Mucosa of rectum (tissue), 2 donors: ENCODE data around the gene PTPRD.

ENCODE experiments used
- H3K27ac ChIP-seq, 2 donors: one replicate each; pipeline ENCODE4 v1.7.0; 2013; ENCODE audit warnings: inconsistent platforms in 2 of 2, low read depth in 2 of 2, low read length in 2 of 2
- H3K27me3 ChIP-seq, 2 donors: one replicate each; pipeline ENCODE4 v1.7.0; 2013; ENCODE audit warnings: low read length in 2 of 2; ENCODE audit not compliant: control insufficient read depth in 2 of 2, insufficient read depth in 2 of 2
- H3K36me3 ChIP-seq, 2 donors: one replicate each; pipeline ENCODE4 v1.7.0; 2013; ENCODE audit warnings: low read length in 2 of 2; ENCODE audit not compliant: control insufficient read depth in 2 of 2, insufficient read depth in 2 of 2
- H3K4me1 ChIP-seq, 2 donors: one replicate each; pipeline ENCODE4 v1.7.0; 2013; ENCODE audit warnings: low read length in 2 of 2, mild to moderate bottlenecking in 1 of 2; ENCODE audit not compliant: control insufficient read depth in 2 of 2, insufficient read depth in 2 of 2
- H3K4me3 ChIP-seq, 2 donors: one replicate each; pipeline ENCODE4 v1.7.0; 2013; ENCODE audit warnings: low read length in 2 of 2
- H3K9ac ChIP-seq, 2 donors: one replicate each; pipeline ENCODE4 v1.7.0; 2013; ENCODE audit warnings: low read length in 2 of 2, low read depth in 1 of 2, mild to moderate bottlenecking in 1 of 2
- H3K9me3 ChIP-seq, 2 donors: one replicate each; pipeline ENCODE4 v1.7.0; 2013; ENCODE audit warnings: low read length in 2 of 2; ENCODE audit not compliant: control insufficient read depth in 2 of 2
- donor health status: healthy.
- donor health status: Normal muscosa, but diverticular disease.

Gene PTPRD

DNA sequence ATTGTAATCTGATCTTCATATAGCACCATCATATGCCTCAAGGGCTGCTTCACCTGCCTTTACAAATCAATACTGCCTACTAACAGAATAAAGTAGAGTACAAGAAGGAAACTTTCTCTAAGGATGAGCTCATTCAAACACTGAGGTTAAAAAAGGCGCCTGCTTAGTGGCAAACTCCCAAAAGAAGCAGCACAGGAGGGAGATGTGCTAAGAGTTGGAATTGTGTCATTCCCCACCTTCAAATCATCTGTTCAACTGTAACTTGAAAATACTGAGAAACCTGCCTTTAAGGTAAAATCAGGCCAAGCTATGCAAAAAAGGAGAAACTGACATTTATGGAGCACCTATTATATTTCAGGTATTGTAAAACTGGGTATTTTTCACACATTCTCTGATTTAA, 560.6 kb downstream of the PTPRD start:
- H3K36me3 ChIP-seq: no peaks in the 10 kb centered on the region
- H3K9ac ChIP-seq: no peak overlapping the region
- H3K27me3 ChIP-seq: peaks cover 0 to 1% of the 10 kb centered on the region in 2 donors
- H3K9me3 ChIP-seq: no peaks in the 10 kb centered on the region
- no peaks in the 10 kb centered on the region for H3K4me1 ChIP-seq
- no peak overlapping the region for H3K4me3 ChIP-seq
- no peak overlapping the region for H3K27ac ChIP-seq

DNA sequence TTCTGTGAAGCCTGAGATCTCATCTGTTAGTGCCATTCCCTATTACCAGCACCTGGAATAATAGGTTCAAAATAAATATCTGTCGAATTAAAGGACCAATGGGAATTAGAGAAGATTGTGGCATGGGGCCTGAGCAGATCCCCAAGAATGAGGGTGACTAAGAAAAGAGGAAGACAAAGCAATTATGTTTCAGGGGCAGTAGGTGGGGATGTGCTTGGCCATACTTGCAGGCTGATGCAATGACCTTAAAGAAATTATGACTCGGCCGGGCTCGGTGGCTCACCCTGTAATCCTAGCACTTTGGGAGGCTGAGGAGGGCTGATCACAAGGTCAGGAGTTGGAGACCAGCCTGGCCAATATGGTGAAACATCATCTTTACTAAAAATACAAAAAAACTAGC, 562.8 kb downstream of the PTPRD start:
- Histone ChIP-seq H3K4me1 (no peaks in the 10 kb centered on the region), H3K36me3 (no peaks in the 10 kb centered on the region), H3K4me3 (no peak overlapping the region), H3K9ac (no peak overlapping the region), H3K27me3 (peaks cover 0 to 1% of the 10 kb centered on the region in 2 donors), H3K27ac (no peak overlapping the region), H3K9me3 (no peaks in the 10 kb centered on the region)

DNA sequence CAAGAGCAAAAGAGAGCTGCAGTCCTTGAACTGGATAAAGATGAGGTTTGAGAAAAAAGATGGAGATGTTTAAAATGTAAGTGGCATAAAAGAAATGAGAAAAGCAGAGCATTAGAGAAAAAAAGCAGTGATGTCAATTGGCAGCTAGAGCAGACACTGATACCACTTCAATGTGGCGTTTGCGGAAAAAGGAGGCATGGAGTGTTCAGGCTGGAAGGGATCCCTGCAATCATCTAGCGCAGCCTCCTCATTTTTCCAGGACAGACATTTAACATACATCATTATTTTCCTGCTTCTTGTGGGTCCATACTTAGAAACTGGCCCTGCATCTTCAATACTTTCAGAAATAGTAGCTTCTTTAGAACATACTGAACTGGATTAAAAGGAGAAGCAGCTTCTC, 563.8 kb downstream of the PTPRD start:
- H3K36me3 ChIP-seq: no peaks in the 10 kb centered on the region
- H3K27ac ChIP-seq: no peak overlapping the region
- no peaks in the 10 kb centered on the region for H3K9me3 ChIP-seq
- H3K9ac ChIP-seq: no peak overlapping the region
- H3K4me3 ChIP-seq: no peak overlapping the region
- H3K4me1 ChIP-seq: no peaks in the 10 kb centered on the region
- peaks cover 0 to 1% of the 10 kb centered on the region in 2 donors for H3K27me3 ChIP-seq

DNA sequence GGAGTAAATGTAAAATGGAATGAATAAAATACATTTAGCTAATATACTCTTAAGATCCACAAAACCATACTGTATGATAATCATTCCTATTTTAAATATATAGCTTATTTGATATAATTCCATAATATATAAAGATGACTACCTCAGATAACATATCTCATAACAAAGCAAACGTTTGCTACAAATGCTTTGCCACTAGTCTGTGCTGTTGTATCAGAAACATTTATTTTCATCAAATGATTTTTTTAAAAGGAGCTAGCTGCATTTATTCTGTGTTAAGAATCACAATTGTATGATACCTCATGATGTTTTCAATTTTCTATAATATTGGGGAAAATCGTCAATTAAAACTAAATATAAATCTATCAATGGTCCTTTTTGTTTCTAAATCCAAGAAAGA, 567.2 kb downstream of the PTPRD start:
- Histone ChIP-seq H3K27me3 (peaks cover 0 to 1% of the 10 kb centered on the region in 2 donors), H3K36me3 (no peaks in the 10 kb centered on the region)

DNA sequence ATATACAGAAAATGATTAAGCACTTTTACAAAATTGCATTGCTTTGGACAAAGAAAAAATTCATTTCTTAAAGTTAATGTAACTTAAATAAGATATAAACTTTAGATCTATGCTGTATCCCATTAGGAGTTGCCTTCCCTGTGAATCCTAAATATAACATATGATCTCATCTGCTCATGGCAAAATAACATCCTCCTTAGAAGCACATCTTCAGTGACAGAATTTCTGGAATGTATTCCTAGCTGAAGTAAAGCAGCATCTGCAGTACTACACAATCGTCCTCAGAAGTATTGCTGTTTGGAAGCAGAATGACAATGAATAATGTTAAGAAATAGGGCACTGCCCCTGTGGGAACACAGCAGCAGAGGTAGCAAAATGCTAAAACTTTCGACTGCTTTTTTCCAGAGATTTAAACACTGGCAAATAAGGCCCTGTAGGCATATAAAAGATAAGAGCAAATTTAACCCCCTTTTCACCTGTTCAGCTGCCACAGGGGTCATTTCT, 571.0 kb downstream of the PTPRD start:
- H3K27ac ChIP-seq: no peak overlapping the region
- no peaks in the 10 kb centered on the region for H3K9me3 ChIP-seq
- H3K4me3 ChIP-seq: no peak overlapping the region
- no peak overlapping the region for H3K9ac ChIP-seq
- no peaks in the 10 kb centered on the region for H3K27me3 ChIP-seq
- no peaks in the 10 kb centered on the region for H3K36me3 ChIP-seq
- no peaks in the 10 kb centered on the region for H3K4me1 ChIP-seq

More for the DNA sequence above, 567.2 kb downstream of the PTPRD start:
- Histone ChIP-seq H3K9me3 (no peaks in the 10 kb centered on the region), H3K4me3 (no peak overlapping the region), H3K9ac (no peak overlapping the region), H3K27ac (no peak overlapping the region), H3K4me1 (no peaks in the 10 kb centered on the region)

DNA sequence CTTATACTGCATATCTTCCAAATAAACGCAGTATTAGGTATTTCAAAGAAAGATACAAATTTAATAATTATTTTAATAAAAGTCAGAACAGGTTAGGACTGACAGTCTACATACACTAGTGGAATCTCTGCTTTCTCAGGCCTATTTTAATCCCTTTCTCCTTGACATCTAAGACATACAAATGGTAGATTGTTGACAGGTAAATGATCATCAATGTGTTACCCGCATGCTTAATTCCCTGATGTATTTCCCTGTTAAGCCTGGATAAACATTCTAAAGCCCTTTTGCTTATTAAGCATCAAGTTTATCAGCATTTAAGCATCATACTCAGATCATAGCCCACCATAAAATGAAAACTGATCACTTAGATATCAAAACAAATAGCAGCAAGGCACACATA, 576.7 kb downstream of the PTPRD start:
- Histone ChIP-seq H3K27ac (no peak overlapping the region), H3K27me3 (no peaks in the 10 kb centered on the region), H3K4me3 (no peak overlapping the region), H3K9ac (no peak overlapping the region), H3K9me3 (no peaks in the 10 kb centered on the region), H3K4me1 (no peaks in the 10 kb centered on the region), H3K36me3 (no peaks in the 10 kb centered on the region)

DNA sequence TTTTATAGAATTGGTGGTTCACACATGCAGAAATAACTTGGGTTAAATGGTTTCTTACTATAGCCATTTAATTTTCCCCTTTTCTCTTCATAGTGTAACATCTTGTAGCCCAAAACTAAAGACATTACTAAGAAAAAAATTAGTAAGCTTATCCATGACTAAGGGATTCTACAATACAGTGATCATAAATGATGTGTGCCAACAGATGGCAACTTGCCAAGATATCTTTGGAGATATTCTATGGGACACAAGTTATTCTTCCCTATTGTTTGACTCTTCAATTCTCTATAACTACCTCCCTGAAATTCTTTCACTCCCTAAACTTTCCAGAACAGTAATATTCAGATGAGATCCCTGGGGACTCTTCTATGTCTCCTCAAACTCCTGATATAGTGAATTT, 580.6 kb downstream of the PTPRD start:
- H3K9ac ChIP-seq: no peak overlapping the region
- no peak overlapping the region for H3K4me3 ChIP-seq
- H3K36me3 ChIP-seq: no peaks in the 10 kb centered on the region
- no peaks in the 10 kb centered on the region for H3K27me3 ChIP-seq
- no peaks in the 10 kb centered on the region for H3K9me3 ChIP-seq
- no peaks in the 10 kb centered on the region for H3K4me1 ChIP-seq
- no peak overlapping the region for H3K27ac ChIP-seq

DNA sequence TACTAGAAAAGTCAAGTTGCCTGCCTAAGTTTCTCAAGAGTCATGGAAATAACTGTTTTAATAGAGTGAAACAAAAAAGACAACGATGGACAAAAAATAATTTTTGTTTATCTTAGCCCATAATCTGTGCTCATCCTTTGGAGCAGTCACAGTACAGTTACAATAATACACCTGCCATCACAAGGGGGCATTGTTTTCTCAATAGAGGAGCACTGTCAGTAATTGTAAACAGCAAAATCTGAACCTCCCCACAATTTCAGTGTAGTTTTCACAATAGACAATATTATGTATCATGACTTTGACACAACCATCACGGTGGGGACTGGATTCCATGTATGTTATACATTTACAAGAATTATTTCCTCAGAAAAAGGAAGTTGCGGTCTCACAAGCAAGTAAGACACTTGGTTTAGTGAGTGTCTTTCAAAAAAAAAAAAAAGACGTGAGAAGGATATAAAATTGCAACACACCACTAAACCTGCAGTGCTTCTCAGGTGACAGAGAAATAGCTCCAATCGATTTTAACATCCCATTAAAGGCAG, 586.3 kb downstream of the PTPRD start:
- Histone ChIP-seq H3K27ac (no peak overlapping the region), H3K4me1 (no peaks in the 10 kb centered on the region), H3K9me3 (no peaks in the 10 kb centered on the region), H3K9ac (no peak overlapping the region), H3K36me3 (no peaks in the 10 kb centered on the region), H3K4me3 (no peak overlapping the region), H3K27me3 (no peaks in the 10 kb centered on the region)

DNA sequence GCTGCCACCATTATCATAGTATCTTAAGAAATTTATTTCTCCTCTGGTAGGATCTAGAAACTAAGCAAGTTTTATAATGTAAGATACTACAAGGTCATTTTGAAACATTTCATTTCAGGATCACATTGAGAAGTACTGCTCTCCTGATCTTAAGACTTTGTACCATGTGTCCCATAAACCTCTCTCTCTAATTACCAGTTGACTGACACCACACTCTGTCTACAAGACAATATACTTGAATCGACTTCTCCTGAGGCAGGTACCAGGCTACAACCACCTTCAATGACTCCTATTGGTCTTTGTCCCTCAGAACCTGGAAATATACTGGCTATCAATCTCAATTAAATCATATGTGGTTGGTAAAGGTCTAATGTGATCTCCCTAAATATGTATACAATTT, 597.0 kb downstream of the PTPRD start:
- Histone ChIP-seq H3K27ac (no peak overlapping the region), H3K4me1 (no peaks in the 10 kb centered on the region)

DNA sequence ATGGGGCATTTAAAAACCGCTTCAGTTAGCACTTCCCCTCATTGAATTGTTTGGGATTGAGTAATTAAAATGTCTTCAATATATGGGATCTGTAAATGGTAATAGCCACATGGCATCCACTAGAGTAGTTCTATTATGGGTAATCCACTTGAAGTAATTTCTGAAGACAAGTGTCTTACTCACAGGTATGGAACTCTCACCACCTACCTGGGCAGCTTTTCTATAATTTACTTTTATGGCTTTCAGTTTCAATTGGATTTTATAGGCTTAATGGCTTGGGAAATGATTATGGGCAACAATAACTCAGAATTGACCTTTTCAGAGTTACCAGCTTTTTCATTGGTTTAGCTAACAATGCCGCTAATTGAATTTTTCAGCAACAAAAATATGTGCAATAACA, 597.9 kb downstream of the PTPRD start:
- Histone ChIP-seq H3K9ac (no peak overlapping the region), H3K4me3 (no peak overlapping the region), H3K27me3 (no peaks in the 10 kb centered on the region), H3K4me1 (no peaks in the 10 kb centered on the region), H3K9me3 (no peaks in the 10 kb centered on the region), H3K36me3 (no peaks in the 10 kb centered on the region), H3K27ac (no peak overlapping the region)

More for the DNA sequence above, 597.0 kb downstream of the PTPRD start:
- Histone ChIP-seq H3K9ac (no peak overlapping the region), H3K9me3 (no peaks in the 10 kb centered on the region), H3K4me3 (no peak overlapping the region), H3K36me3 (no peaks in the 10 kb centered on the region), H3K27me3 (no peaks in the 10 kb centered on the region)

DNA sequence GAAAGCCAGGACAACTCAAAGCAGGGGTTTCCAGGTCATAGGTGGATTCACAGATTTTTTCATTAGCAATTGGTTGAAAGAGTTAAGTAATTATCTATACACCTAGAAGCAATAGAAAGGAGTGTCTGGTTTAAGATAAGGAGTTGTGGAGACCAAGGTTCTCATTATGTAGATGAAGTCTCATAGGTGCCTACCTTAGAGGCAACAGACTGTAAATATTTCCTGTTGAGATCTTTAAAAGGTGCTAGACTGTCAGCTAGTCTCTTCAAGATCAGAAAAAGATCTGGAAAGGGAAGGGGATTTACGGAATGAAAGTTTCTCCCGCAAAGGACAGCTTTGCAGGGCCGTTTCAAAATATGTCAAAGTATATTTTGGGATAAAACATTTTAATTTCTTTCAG, 603.4 kb downstream of the PTPRD start:
- no peaks in the 10 kb centered on the region for H3K36me3 ChIP-seq

More for the DNA sequence above, 603.4 kb downstream of the PTPRD start:
- Histone ChIP-seq H3K27ac (no peak overlapping the region), H3K9ac (no peak overlapping the region), H3K27me3 (no peaks in the 10 kb centered on the region), H3K9me3 (no peaks in the 10 kb centered on the region), H3K4me3 (no peak overlapping the region), H3K4me1 (no peaks in the 10 kb centered on the region)
